ENCODE data around the gene MYO1E.

DNA sequence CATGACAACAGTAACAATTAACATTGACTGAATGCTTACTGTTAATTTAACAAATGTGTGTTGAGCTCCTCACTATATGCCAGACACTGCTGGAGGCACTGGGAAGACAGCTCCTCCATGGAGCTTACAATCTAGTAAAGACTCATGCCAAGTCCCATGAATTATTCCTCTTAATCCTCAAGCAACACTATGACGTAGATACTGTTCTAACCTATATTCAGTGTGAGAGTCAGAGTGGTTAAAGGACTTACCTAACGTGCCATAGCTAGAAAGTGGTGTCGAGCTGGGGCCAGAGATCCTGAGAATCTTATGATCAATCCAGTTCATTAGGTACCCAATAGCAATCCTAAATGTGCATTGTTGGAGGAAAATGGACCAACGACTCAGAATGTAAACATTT lies 43.6 kb downstream of the MYO1E start:
- TF ChIP-seq CTCF (IDR thresholded peaks at IDR 0.05) (no peak), POLR2A (IDR thresholded peaks at IDR 0.05) (no peak)

Measured in uterus (tissue), 2 donors.